Measurements from ENCODE around the gene S100G. TPM values are rescaled to one million over a fixed set of nuclear protein-coding genes. Genes with fewer than 3 reads are reported as not detected.
"Not testable (repeated sequence)": the region's sequence is repeated elsewhere in the genome, so short reads cannot be mapped to it uniquely, and the experiment has no call there.

Gene S100G
- total RNA-seq = not detected in 2 replicates

GRCh38 chrX:16649858-16650257 lies at the start of gene S100G:
TSS of gene S100G (plus strand) at chrX:16650158. CDS start at chrX:16651007, 849 bp downstream.
- TF ChIP-seq, protein P1, sequence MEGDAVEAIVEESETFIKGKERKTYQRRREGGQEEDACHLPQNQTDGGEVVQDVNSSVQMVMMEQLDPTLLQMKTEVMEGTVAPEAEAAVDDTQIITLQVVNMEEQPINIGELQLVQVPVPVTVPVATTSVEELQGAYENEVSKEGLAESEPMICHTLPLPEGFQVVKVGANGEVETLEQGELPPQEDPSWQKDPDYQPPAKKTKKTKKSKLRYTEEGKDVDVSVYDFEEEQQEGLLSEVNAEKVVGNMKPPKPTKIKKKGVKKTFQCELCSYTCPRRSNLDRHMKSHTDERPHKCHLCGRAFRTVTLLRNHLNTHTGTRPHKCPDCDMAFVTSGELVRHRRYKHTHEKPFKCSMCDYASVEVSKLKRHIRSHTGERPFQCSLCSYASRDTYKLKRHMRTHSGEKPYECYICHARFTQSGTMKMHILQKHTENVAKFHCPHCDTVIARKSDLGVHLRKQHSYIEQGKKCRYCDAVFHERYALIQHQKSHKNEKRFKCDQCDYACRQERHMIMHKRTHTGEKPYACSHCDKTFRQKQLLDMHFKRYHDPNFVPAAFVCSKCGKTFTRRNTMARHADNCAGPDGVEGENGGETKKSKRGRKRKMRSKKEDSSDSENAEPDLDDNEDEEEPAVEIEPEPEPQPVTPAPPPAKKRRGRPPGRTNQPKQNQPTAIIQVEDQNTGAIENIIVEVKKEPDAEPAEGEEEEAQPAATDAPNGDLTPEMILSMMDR (conservative IDR thresholded peaks at IDR 0.05; ENCODE audit: low read depth, low read length) = no peak
- no peak for DNase-seq (ENCODE audit: low read depth)
- H3K4me3 ChIP-seq (ENCODE audit: low read depth, low read length) = no peak within 1 kb of the TSS

GRCh38 chrX:16601885-16602284 lies 48.1 kb upstream of the S100G start:
- DNase-seq (ENCODE audit: low read depth) = no peak
- TF ChIP-seq, protein P1 (conservative IDR thresholded peaks at IDR 0.05; ENCODE audit: low read depth, low read length) = no peak
- H3K4me3 ChIP-seq (ENCODE audit: low read depth, low read length) = no peak overlapping the region

- DNase-seq (ENCODE audit: low read depth); H3K4me3 ChIP-seq (ENCODE audit: low read depth, low read length): not testable (repeated sequence)
These were observed 46.7 kb upstream of the S100G start for GRCh38 chrX:16603235-16603634.

GRCh38 chrX:16603822-16604221 lies 46.1 kb upstream of the S100G start:
- H3K4me3 ChIP-seq (ENCODE audit: low read depth, low read length) = no peak overlapping the region
- DNase-seq (ENCODE audit: low read depth) = no peak
- TF ChIP-seq, protein P1 (conservative IDR thresholded peaks at IDR 0.05; ENCODE audit: low read depth, low read length) = no peak

DNA sequence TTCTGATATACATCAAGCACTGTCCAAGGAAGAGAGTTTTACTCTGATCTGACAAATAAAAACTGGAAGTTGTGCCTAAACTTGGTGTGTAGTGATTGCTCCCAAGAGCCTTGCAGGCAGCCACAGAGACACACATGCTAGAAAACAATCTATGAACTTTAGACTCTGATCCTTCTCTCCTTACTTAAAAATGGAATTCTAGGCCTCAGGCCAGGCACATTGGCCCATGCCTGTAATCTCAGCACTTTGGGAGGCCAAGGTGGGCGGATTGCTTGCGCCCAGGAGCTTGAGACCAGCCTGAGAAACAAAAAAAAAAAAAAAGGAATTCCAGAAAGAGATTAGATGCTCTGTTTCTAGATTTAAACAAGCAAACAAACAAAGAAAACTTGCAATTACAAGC lies 45.6 kb upstream of the S100G start:
- DNase-seq (ENCODE audit: low read depth) = no peak
- H3K4me3 ChIP-seq (ENCODE audit: low read depth, low read length) = no peak overlapping the region
- TF ChIP-seq, protein P1 (conservative IDR thresholded peaks at IDR 0.05; ENCODE audit: low read depth, low read length) = no peak

- H3K4me3 ChIP-seq (ENCODE audit: low read depth, low read length) = no peak overlapping the region
- DNase-seq (ENCODE audit: low read depth) = no peak
- TF ChIP-seq, protein P1 (conservative IDR thresholded peaks at IDR 0.05; ENCODE audit: low read depth, low read length) = no peak
These were observed 43.7 kb upstream of the S100G start for GRCh38 chrX:16606142-16606720.

DNA sequence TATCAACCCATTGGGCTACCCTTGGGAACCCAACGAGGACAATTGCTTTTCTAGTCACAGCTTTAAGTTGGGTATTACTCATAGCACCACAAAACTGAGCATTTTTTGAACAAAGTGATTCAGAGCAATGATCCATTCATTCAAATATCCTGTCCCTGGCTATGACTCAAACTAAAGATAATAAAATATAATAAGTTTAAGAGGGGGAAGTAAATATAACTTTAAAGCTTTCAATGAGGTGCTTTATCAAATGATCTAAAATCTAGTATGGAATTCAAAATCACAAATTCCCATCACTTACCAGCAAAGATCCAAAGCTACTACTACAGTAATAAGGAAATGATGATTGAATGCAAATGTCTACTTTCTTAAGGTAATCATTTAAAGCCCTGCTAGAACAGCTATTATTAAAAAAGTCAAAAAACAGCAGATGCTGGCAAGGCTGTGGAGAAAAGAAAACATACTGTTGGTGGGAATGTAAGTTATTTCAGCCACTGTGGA lies 39.8 kb upstream of the S100G start:
- no peak overlapping the region for H3K4me3 ChIP-seq (ENCODE audit: low read depth, low read length)
- TF ChIP-seq, protein P1 (conservative IDR thresholded peaks at IDR 0.05; ENCODE audit: low read depth, low read length) = no peak
- no peak for DNase-seq (ENCODE audit: low read depth)

- H3K4me3 ChIP-seq (ENCODE audit: low read depth, low read length); DNase-seq (ENCODE audit: low read depth): not testable (repeated sequence)
These were observed 39.3 kb upstream of the S100G start for GRCh38 chrX:16610654-16611053.

All from epithelial cell of proximal tubule (primary cell).